ENCODE data around the gene CBX7.

The CBX7 gene

DNA sequence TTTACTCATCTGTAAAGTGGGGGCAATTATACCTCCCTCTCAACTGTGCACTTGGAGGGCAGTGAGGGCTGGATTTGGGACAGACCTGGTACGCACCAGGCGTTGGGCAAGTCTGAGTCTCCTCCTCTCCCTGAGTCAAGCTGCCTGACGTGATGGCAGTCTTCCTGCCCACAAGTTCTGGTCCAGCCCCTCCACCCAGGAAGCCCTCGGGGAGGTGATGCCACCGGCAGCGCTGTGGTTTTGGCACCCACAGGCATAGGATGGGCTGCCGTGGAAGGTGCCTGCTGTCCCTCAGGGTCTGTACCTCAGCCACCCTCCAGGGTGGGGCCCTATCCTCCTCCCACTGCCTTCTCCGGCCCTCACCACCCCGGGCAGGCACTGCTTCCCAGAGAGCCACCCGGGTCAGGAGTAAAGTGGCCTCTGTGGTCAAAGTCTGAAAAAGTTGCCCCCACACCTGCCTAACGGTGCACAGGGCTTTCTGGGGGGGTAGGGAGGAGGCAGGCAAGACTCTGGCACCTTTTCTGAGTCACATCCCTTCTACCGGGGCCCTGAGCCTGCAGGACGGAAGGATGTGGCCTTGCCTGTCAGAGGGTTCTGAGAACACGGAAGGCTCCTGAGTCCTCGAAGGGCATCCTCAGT, 61.9 kb downstream of the CBX7 start:
- DNase-seq (ENCODE audit: extremely low spot score): no peak
- CTCF ChIA-PET: no interaction called here
- POLR2A ChIA-PET: no interaction called here
- TF ChIP-seq L3MBTL2 (conservative IDR thresholded peaks at IDR 0.05) (no peak), FOXA1 (IDR thresholded peaks at IDR 0.05) (no peak), LEF1 (IDR thresholded peaks at IDR 0.05; ENCODE audit: borderline replicate concordance) (no peak), NFRKB (IDR thresholded peaks at IDR 0.05) (no peak), HDGF (IDR thresholded peaks at IDR 0.05; ENCODE audit: borderline replicate concordance) (no peak), SUZ12 (IDR thresholded peaks at IDR 0.05) (no peak), ARNT (IDR thresholded peaks at IDR 0.05) (no peak), ZNF384 (IDR thresholded peaks at IDR 0.05) (no peak)

DNA sequence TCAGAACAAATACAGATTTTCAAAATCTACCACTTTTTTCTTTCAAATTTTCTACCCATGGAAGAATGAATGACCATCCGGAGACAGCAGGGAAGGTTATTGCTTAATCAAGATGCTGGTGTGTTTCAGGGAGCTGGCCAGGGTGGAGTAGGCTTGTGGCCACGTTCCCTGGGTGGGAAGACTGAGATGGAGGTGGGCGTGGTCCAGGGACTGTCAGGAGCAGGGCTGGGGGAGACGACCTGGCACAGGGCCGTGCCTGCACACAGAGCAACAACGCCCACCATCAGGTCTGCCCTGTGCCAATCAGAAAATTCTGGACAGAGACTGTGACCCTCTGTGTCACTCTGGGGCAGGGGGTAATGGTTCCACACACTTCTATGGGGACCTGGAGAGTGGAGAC, 62.6 kb downstream of the CBX7 start:
- POLR2A ChIA-PET: no interaction called here
- TF ChIP-seq ARNT (IDR thresholded peaks at IDR 0.05): no peak
- no peak for TF ChIP-seq SP1 (IDR thresholded peaks at IDR 0.05)
- no peak for TF ChIP-seq FOXK2 (IDR thresholded peaks at IDR 0.05)
- TF ChIP-seq FOXA1 (IDR thresholded peaks at IDR 0.05): no peak
- TF ChIP-seq TARDBP (IDR thresholded peaks at IDR 0.05): no peak
- no peak for TF ChIP-seq CTBP1 (IDR thresholded peaks at IDR 0.05; ENCODE audit: borderline replicate concordance)
- TF ChIP-seq FOXM1 (IDR thresholded peaks at IDR 0.05; ENCODE audit: borderline replicate concordance): no peak

DNA sequence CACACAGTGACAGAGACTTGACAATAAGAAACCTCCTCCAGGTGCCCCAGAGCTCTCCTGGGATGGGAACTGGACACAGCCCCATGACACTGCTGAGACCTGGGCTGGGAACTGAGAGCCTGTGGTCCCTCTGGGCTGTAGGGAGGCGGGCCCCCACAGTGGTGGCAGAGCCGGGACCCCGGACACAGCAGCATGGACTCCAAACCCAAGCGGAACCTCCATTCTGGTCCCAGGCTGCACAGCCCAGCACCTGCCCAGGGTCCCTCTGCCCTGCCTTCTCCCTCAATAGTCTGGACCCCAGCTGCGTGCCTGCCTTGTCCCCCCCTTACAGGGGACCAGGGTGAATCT, 63.8 kb downstream of the CBX7 start:
- ChIA-PET CTCF (no interaction called here), POLR2A (interaction anchor here (0.5 to 1.2 kb wide), 4 partner anchors 15 to 231 kb away, joined by 3 to 5 read pairs (median 3); partner anchors contain the start of gene RPL3)
- no peak for DNase-seq (ENCODE audit: extremely low spot score)
- TF ChIP-seq TARDBP (IDR thresholded peaks at IDR 0.05) (no peak), LEF1 (IDR thresholded peaks at IDR 0.05; ENCODE audit: borderline replicate concordance) (no peak), ELF4 (IDR thresholded peaks at IDR 0.05) (no peak), NFRKB (IDR thresholded peaks at IDR 0.05) (no peak), ZNF384 (IDR thresholded peaks at IDR 0.05) (no peak)

More for the DNA sequence above, 62.6 kb downstream of the CBX7 start:
- CTCF ChIA-PET: no interaction called here
- no peak for DNase-seq (ENCODE audit: extremely low spot score)

GRCh38 chr22:39087881-39088684, 64.4 kb downstream of the CBX7 start:
- ChIA-PET CTCF (no interaction called here), POLR2A (interaction anchor here (1.1 to 1.2 kb wide), 3 partner anchors 15 to 231 kb away, joined by 3 to 5 read pairs (median 3); partner anchors contain the start of gene RPL3)
- TF ChIP-seq HDGF (IDR thresholded peaks at IDR 0.05; ENCODE audit: borderline replicate concordance) (no peak), ZNF384 (IDR thresholded peaks at IDR 0.05) (no peak), SUZ12 (IDR thresholded peaks at IDR 0.05) (no peak), ARNT (IDR thresholded peaks at IDR 0.05) (no peak), FOXK2 (IDR thresholded peaks at IDR 0.05) (no peak), NFRKB (IDR thresholded peaks at IDR 0.05) (no peak), ELF4 (IDR thresholded peaks at IDR 0.05) (no peak), BHLHE40 (IDR thresholded peaks at IDR 0.05; ENCODE audit: borderline replicate concordance) (no peak), L3MBTL2 (conservative IDR thresholded peaks at IDR 0.05) (no peak), FOXM1 (IDR thresholded peaks at IDR 0.05; ENCODE audit: borderline replicate concordance) (no peak), CTBP1 (IDR thresholded peaks at IDR 0.05; ENCODE audit: borderline replicate concordance) (no peak), TARDBP (IDR thresholded peaks at IDR 0.05) (no peak)
- TF ChIP-seq, protein P1, sequence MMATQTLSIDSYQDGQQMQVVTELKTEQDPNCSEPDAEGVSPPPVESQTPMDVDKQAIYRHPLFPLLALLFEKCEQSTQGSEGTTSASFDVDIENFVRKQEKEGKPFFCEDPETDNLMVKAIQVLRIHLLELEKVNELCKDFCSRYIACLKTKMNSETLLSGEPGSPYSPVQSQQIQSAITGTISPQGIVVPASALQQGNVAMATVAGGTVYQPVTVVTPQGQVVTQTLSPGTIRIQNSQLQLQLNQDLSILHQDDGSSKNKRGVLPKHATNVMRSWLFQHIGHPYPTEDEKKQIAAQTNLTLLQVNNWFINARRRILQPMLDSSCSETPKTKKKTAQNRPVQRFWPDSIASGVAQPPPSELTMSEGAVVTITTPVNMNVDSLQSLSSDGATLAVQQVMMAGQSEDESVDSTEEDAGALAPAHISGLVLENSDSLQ (IDR thresholded peaks at IDR 0.05): no peak
- DNase-seq (ENCODE audit: extremely low spot score): no peak

- CTCF ChIA-PET: no interaction called here
- TF ChIP-seq CTBP1 (IDR thresholded peaks at IDR 0.05; ENCODE audit: borderline replicate concordance) (no peak), LEF1 (IDR thresholded peaks at IDR 0.05; ENCODE audit: borderline replicate concordance) (no peak), ELF4 (IDR thresholded peaks at IDR 0.05) (no peak), SUZ12 (IDR thresholded peaks at IDR 0.05) (no peak), FOXA1 (IDR thresholded peaks at IDR 0.05) (no peak), FOXK2 (IDR thresholded peaks at IDR 0.05) (no peak), L3MBTL2 (conservative IDR thresholded peaks at IDR 0.05) (no peak), ARNT (IDR thresholded peaks at IDR 0.05) (no peak)
- POLR2A ChIA-PET: no interaction called here
- no peak for DNase-seq (ENCODE audit: extremely low spot score)
Observed at GRCh38 chr22:39087098-39087497, 65.4 kb downstream of the CBX7 start.

- no peak for DNase-seq (ENCODE audit: extremely low spot score)
- POLR2A ChIA-PET: no interaction called here
- TF ChIP-seq ELF4 (IDR thresholded peaks at IDR 0.05) (no peak), CTBP1 (IDR thresholded peaks at IDR 0.05; ENCODE audit: borderline replicate concordance) (no peak), L3MBTL2 (conservative IDR thresholded peaks at IDR 0.05) (no peak), FOXK2 (IDR thresholded peaks at IDR 0.05) (no peak), NFRKB (IDR thresholded peaks at IDR 0.05) (no peak), FOXA1 (IDR thresholded peaks at IDR 0.05) (no peak), SUZ12 (IDR thresholded peaks at IDR 0.05) (no peak), BHLHE40 (IDR thresholded peaks at IDR 0.05; ENCODE audit: borderline replicate concordance) (no peak), TARDBP (IDR thresholded peaks at IDR 0.05) (no peak), ARNT (IDR thresholded peaks at IDR 0.05) (no peak), LEF1 (IDR thresholded peaks at IDR 0.05; ENCODE audit: borderline replicate concordance) (no peak), FOXM1 (IDR thresholded peaks at IDR 0.05; ENCODE audit: borderline replicate concordance) (no peak), HDGF (IDR thresholded peaks at IDR 0.05; ENCODE audit: borderline replicate concordance) (no peak), ZNF384 (IDR thresholded peaks at IDR 0.05) (no peak), SP1 (IDR thresholded peaks at IDR 0.05) (no peak)
- TF ChIP-seq, protein P1 (IDR thresholded peaks at IDR 0.05): no peak
- CTCF ChIA-PET: no interaction called here
Observed at GRCh38 chr22:39084666-39085065, 67.8 kb downstream of the CBX7 start.
